Thyroid gland (tissue), 4 donors: ENCODE measurements around the gene KANSL1. TPM values are rescaled to one million over a fixed set of nuclear protein-coding genes. Genes with fewer than 3 reads are reported as not detected.
A peak's percentile ranks its signal among the peaks of the same experiment; 100 is the strongest.

Experiments
- DNase-seq, 2 donors: peaks; one replicate each; pipeline ENCODE4 v3.0.0-alpha.2; 2019
- H3K27ac ChIP-seq, 3 donors: fragments of 200-600 bp; sonication (generic); 1 replicate in 2 of 3; 2 replicates in 1 of 3; pipeline ENCODE4 v1.5.1; 2016 to 2019; ENCODE audit warnings: mild to moderate bottlenecking in 1 of 3, moderate library complexity in 1 of 3
- H3K27me3 ChIP-seq: fragments of 200-600 bp; sonication (generic); one replicate; pipeline ENCODE4 v1.5.1; 2019
- H3K36me3 ChIP-seq, 2 donors: fragments of 200-600 bp; sonication (generic); one replicate each; pipeline ENCODE4 v1.5.1; 2016 to 2019
- H3K4me1 ChIP-seq, 2 donors: fragments of 200-600 bp; sonication (generic); one replicate each; pipeline ENCODE4 v1.5.1; 2017 to 2019
- H3K4me3 ChIP-seq, 3 donors: fragments of 200-600 bp; sonication (generic); replicated peaks in 1 of 3; 1 replicate in 2 of 3; 2 replicates in 1 of 3; pipeline ENCODE4 v1.5.1; 2016; ENCODE audit warnings: mild to moderate bottlenecking in 1 of 3
- H3K9me3 ChIP-seq: fragments of 200-600 bp; sonication (generic); one replicate; pipeline ENCODE4 v1.5.1; 2017
- POLR2A ChIP-seq, 2 donors: fragments of 450-650 bp; IDR thresholded peaks; one replicate each; pipeline ENCODE4 v1.6.1; 2017; ENCODE audit warnings: antibody characterized with exemption in 2 of 2, mild to moderate bottlenecking in 2 of 2, moderate library complexity in 1 of 2
- WGBS, 2 donors: methylation state at CpG; one replicate each; pipeline ENCODE4 v1.1.5; 2017; 5-methylcytosine and 5-hydroxymethylcytosine counted together
- intact Hi-C: fragments of 100-400 bp; cut with DNase I; formaldehyde crosslinking; loops from one replicate; pipeline ENCODE4 v1.15.1; 2023
- total RNA-seq, 4 donors: library from RNA; depleted of rRNA; stranded (reverse); fragments of >200 nt; gene quantifications; one replicate each; pipeline ENCODE4 v1.2.3, GENCODE V29; 2016
- TF ChIP-seq, protein P1 (sequence below), 6 experiments: fragments of 200-600 bp in 3 of 6; fragments of 450-650 bp in 3 of 6; sonication (generic) in 3 of 6; IDR thresholded peaks; one replicate each; pipeline ENCODE4 v1.5.1; 2016 to 2019; ENCODE audit warnings: antibody characterized with exemption in 6 of 6, mild to moderate bottlenecking in 2 of 6, inconsistent platforms in 1 of 6, moderate library complexity in 1 of 6

The KANSL1 gene
- total RNA-seq, 4 donors from 2014 or later: 90.7 to 209 (median 124) TPM

DNA sequence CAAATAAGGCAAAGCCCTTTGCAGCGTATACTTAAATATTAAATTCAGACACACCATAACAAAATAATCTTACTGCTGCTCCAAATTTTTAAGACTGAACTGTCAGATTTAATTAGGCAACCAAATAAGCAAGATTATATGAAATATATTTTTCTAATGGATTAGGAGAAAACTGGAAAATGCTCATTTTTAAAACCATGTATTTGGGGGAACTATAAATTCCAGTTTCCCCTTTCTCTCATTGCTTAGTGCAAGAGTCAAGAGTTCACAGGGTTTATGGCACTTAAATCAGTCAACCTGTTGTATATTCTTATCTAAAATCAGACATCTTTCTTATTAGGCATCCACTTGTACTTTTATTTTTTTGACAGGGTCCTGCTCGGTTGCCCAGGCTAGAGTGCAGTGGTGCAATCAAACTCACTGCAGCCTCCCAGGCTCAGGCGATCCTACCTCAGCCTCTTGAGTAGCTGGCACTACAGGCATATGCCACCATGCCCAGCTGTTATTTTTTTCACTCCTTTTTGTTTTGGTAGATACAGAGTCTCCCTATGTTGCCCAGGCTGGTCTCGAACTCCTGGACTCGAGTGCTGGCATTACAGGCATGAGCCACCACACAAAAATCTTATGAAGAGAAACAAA is 2.1 kb upstream of the KANSL1 start:
- no peak for TF ChIP-seq POLR2A (IDR thresholded peaks at IDR 0.05)
- TF ChIP-seq, protein P1, sequence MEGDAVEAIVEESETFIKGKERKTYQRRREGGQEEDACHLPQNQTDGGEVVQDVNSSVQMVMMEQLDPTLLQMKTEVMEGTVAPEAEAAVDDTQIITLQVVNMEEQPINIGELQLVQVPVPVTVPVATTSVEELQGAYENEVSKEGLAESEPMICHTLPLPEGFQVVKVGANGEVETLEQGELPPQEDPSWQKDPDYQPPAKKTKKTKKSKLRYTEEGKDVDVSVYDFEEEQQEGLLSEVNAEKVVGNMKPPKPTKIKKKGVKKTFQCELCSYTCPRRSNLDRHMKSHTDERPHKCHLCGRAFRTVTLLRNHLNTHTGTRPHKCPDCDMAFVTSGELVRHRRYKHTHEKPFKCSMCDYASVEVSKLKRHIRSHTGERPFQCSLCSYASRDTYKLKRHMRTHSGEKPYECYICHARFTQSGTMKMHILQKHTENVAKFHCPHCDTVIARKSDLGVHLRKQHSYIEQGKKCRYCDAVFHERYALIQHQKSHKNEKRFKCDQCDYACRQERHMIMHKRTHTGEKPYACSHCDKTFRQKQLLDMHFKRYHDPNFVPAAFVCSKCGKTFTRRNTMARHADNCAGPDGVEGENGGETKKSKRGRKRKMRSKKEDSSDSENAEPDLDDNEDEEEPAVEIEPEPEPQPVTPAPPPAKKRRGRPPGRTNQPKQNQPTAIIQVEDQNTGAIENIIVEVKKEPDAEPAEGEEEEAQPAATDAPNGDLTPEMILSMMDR (IDR thresholded peaks at IDR 0.05): no peak

DNA sequence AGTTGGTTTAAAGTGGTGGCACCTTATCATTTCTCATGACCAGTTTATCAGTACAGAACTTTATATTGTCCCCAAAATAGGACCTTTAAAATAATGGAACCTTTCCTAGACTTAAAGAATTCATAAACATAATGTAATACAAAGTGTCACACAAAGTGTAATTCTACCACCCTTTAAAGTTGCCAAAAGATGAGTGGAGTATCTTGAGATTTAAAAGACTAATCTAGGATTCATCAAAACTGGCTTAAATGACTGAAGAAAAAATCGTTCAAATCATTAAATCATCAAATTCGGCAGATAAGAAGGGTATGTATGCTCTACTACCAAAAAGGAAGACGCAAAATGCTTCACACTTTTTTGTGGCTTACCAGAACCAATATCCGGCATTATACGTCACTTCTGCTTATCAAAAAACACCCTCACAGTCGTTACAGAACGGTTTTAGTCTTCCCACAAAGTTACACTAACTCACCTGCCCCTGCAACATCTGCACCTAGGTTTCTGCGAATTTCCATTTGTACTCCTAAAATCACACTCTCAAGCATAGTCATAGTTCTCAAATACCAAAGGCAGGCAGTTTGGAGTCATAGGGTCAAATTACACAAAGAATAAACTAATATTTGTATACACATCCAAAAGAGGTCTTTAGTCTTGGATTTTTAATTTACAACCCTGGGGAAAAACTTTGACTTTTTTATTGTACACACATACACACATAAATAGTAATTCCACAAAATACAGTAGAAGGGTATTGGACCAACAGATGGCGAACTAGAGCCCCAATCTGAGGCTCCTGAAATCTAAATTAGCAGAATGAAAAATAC is 1.4 kb upstream of the KANSL1 start:
- H3K9me3 ChIP-seq: no peaks in the 10 kb centered on the region
- H3K27me3 ChIP-seq: no peaks in the 10 kb centered on the region
- DNase-seq: no peak
- WGBS, 2 donors: 51 to 52% methylated on average over 9 of the region's 9 CpGs
- intact Hi-C loops: loop anchor here (5.0 kb wide), 1 partner anchor 157 kb away; no protein-coding TSS in a partner anchor
- H3K4me1 ChIP-seq: peaks cover 32 to 35% of the 10 kb centered on the region in 2 donors
- no peaks in the 10 kb centered on the region for H3K36me3 ChIP-seq
- H3K27ac ChIP-seq: peak overlapping the region; percentile 93 to 100 (median 95)
- no peak for TF ChIP-seq POLR2A (IDR thresholded peaks at IDR 0.05)
- TF ChIP-seq, protein P1 (IDR thresholded peaks at IDR 0.05): peak in 3 of 6 experiments; percentile 19 to 40 (median 27)
- H3K4me3 ChIP-seq: peak overlapping the region; percentile 22 to 93 (median 91)

More for the DNA sequence above, 2.1 kb upstream of the KANSL1 start:
- H3K4me1 ChIP-seq: peaks cover 25 to 28% of the 10 kb centered on the region in 2 donors
- 45 to 51% methylated on average over 5 of the region's 5 CpGs for WGBS, 2 donors
- no peak overlapping the region for H3K4me3 ChIP-seq
- intact Hi-C loops: no loop called here
- peak; percentile 50 to 56 for DNase-seq
- H3K27me3 ChIP-seq: no peaks in the 10 kb centered on the region
- H3K27ac ChIP-seq: peak overlapping the region in 2 of 3 donors; percentile 22 to 100
- H3K36me3 ChIP-seq: no peaks in the 10 kb centered on the region
- H3K9me3 ChIP-seq: no peaks in the 10 kb centered on the region

DNA sequence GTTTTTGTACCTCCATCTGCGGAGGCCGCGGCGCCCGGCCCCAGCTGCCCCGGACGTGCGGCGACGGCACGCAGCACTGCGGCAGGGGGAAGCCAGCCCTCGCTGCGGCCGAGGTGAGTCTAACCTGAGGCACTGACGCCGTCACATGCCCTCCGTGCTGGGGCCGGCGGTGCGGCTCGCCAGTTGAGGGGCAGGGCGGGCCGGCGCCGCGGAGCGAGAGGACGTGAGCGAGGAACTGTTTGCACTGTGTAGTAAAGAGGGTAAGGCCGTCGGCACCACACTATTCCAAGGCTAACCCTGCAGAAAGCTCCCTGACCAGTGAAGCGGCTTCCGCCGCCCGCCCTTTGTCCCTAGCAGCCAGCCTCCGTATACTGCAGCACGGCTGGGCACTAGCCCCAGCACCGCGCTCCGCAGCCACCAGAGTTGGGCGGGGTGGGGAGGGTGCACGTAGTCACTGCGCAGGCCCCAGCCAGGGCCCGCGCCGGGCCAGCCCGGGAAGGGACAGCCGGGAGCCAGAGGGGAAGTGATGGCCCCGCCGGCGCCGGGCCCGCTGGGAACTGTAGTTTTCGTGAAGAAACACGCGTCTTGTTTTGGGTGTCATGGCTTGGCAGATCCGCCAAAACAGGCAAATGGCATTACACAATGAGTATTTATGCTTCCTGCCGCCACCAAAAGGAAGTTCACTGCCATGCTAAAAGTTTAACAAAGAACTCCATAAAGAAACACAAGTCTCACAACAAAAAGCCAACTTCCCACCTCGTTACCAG is 580 bp upstream of the KANSL1 start:
- intact Hi-C loops: loop anchor here (5.0 kb wide), 1 partner anchor 157 kb away; no protein-coding TSS in a partner anchor
- TF ChIP-seq, protein P1 (IDR thresholded peaks at IDR 0.05): peak in 3 of 6 experiments; percentile 9 to 34 (median 29)
- peak in 1 of 2 donors; percentile 88 for TF ChIP-seq POLR2A (IDR thresholded peaks at IDR 0.05)
- peak overlapping the region; percentile 93 to 100 (median 95) for H3K27ac ChIP-seq
- peaks cover 32 to 41% of the 10 kb centered on the region in 2 donors for H3K4me1 ChIP-seq
- H3K36me3 ChIP-seq: no peaks in the 10 kb centered on the region
- peak; percentile 93 to 95 for DNase-seq
- no peaks in the 10 kb centered on the region for H3K27me3 ChIP-seq
- no peaks in the 10 kb centered on the region for H3K9me3 ChIP-seq
- H3K4me3 ChIP-seq: peak overlapping the region; percentile 84 to 93 (median 91)
- 2% methylated on average over 16 to 17 of the region's 60 CpGs for WGBS, 2 donors

DNA sequence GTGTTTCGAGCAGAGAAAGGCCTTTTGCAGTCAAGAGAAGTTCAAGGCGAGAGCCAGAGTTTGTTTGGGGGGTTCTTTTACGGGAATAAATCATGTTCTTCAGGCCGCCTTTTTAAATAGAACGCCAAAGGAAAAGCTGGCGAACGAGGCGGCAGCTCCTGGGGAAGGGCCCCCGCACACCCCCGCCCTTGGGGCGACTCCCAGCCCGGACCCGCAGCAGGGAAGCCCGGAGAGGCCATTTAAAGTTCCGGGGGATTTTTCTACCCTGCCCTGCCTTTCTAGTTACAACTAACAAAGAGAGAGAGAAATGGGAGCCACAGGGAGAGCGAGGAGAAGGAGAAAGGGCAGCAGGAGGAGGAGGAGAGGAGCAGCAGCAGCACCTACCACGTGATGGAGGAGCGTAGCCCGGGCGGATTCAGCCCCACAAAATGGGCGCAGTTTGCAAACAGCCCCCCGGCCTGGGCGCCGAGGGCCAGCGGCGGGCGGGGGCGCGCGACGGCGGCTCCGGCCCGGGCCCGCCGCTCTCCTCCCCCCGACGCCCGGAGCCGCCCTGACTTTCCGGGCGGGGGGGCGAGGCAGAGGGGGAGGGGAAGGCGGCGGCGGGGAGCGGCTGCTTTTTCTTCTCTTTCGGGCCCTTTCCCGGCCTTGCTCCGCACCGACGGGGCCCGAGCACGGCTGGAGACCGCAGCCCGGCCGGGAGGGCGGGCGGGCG is 634 bp downstream of the KANSL1 start:
- no peaks in the 10 kb centered on the region for H3K27me3 ChIP-seq
- peak; percentile 69 to 73 for DNase-seq
- no peaks in the 10 kb centered on the region for H3K9me3 ChIP-seq
- H3K4me3 ChIP-seq: peak overlapping the region; percentile 91 to 98 (median 93)
- WGBS, 2 donors: 0 to 1% methylated on average over 30 to 31 of the region's 60 CpGs
- no peaks in the 10 kb centered on the region for H3K36me3 ChIP-seq
- TF ChIP-seq POLR2A (IDR thresholded peaks at IDR 0.05): peak in 1 of 2 donors; percentile 41
- TF ChIP-seq, protein P1 (IDR thresholded peaks at IDR 0.05): no peak
- peaks cover 44 to 52% of the 10 kb centered on the region in 2 donors for H3K4me1 ChIP-seq
- intact Hi-C loops: loop anchor here (5.0 kb wide), 1 partner anchor 155 kb away; no protein-coding TSS in a partner anchor
- peak overlapping the region; percentile 100 for H3K27ac ChIP-seq
